CD14-positive monocyte (primary cell): Measurements from ENCODE around the gene SSH3. TPM values are rescaled to one million over a fixed set of nuclear protein-coding genes. Genes with fewer than 3 reads are reported as not detected.

Source experiments
- DNase-seq, 3 donors: peaks; one replicate each; pipeline ENCODE4 v3.0.0-alpha.2; 2011 to 2022
- H2AFZ ChIP-seq: 2 replicates; pipeline ENCODE4 v1.6.0; 2012; ENCODE audit warnings: mild to moderate bottlenecking, low read depth, low read length, inconsistent platforms; ENCODE audit not compliant: insufficient read depth, poor library complexity, severe bottlenecking
- H3K27ac ChIP-seq, 2 donors: 1 replicate in 1 of 2; 2 replicates in 1 of 2; pipeline ENCODE4 v1.5.1; 2012 to 2013; ENCODE audit warnings: low read length in 2 of 2, control low read depth in 1 of 2, inconsistent platforms in 1 of 2, low read depth in 1 of 2, mild to moderate bottlenecking in 1 of 2
- H3K27me3 ChIP-seq, 2 donors: one replicate each; pipeline versions ENCODE4 v1.6.0 to v1.6.1; 2011 to 2013; ENCODE audit warnings: low read length in 2 of 2; ENCODE audit not compliant: control insufficient read depth in 2 of 2, insufficient read depth in 2 of 2
- H3K36me3 ChIP-seq, 2 donors: replicated peaks in 1 of 2; 1 replicate in 1 of 2; 2 replicates in 1 of 2; pipeline versions ENCODE4 v1.5.1 to v1.6.1; 2012 to 2013; ENCODE audit warnings: low read length in 2 of 2, control low read depth in 1 of 2, inconsistent platforms in 1 of 2, mild to moderate bottlenecking in 1 of 2; ENCODE audit not compliant: insufficient read depth in 2 of 2, control insufficient read depth in 1 of 2
- H3K4me1 ChIP-seq, 2 donors: 1 replicate in 1 of 2; 2 replicates in 1 of 2; pipeline versions ENCODE4 v1.5.1 to v1.6.1; 2012 to 2013; ENCODE audit warnings: low read length in 2 of 2, control low read depth in 1 of 2, inconsistent platforms in 1 of 2, mild to moderate bottlenecking in 1 of 2, moderate library complexity in 1 of 2; ENCODE audit not compliant: insufficient read depth in 2 of 2, control insufficient read depth in 1 of 2
- H3K4me2 ChIP-seq: replicated peaks from 2 replicates; pipeline ENCODE3; 2012; ENCODE audit warnings: low read length, moderate library complexity, mild to moderate bottlenecking; ENCODE audit not compliant: poor library complexity, severe bottlenecking; ENCODE audit errors: extremely low read depth
- H3K4me3 ChIP-seq, 3 experiments: fragments of 200-600 bp in 1 of 3; sonication (generic) in 1 of 3; replicated peaks in 1 of 3; 1 replicate in 2 of 3; 2 replicates in 1 of 3; pipeline ENCODE4 v1.5.1; 2011 to 2013; ENCODE audit warnings: low read length in 3 of 3, mild to moderate bottlenecking in 3 of 3, control low read depth in 2 of 3, low read depth in 2 of 3, inconsistent platforms in 1 of 3, moderate library complexity in 1 of 3
- H3K79me2 ChIP-seq: 2 replicates; pipeline ENCODE4 v1.6.0; 2012; ENCODE audit warnings: mild to moderate bottlenecking, control low read depth, inconsistent platforms, low read length, moderate library complexity; ENCODE audit not compliant: insufficient read depth
- H3K9ac ChIP-seq: 2 replicates; pipeline ENCODE4 v1.6.0; 2017; ENCODE audit warnings: low read length, mild to moderate bottlenecking; ENCODE audit not compliant: insufficient read depth, poor library complexity, severe bottlenecking
- H3K9me3 ChIP-seq, 2 donors: replicated peaks in 1 of 2; 1 replicate in 1 of 2; 2 replicates in 1 of 2; pipeline versions ENCODE4 v1.5.1 to v1.6.1; 2012 to 2013; ENCODE audit warnings: low read length in 2 of 2, control low read depth in 1 of 2; ENCODE audit not compliant: control insufficient read depth in 1 of 2, insufficient read depth in 1 of 2
- H4K20me1 ChIP-seq: 2 replicates; pipeline ENCODE4 v1.6.0; 2012; ENCODE audit warnings: mild to moderate bottlenecking, low read length, control low read depth, moderate library complexity; ENCODE audit not compliant: insufficient read depth
- H3K27ac Mint-ChIP-seq, 7 donors: one replicate each; pipeline ENCODE4 v1.8.0; 2020; ENCODE audit warnings: mild to moderate bottlenecking in 7 of 7, mixed read lengths in 7 of 7, moderate library complexity in 6 of 7, inconsistent platforms in 2 of 7
- H3K27me3 Mint-ChIP-seq, 3 donors: one replicate each; pipeline ENCODE4 v1.8.0; 2021 to 2022; ENCODE audit warnings: low read depth in 3 of 3, mild to moderate bottlenecking in 3 of 3, mixed read lengths in 3 of 3, moderate library complexity in 3 of 3, inconsistent platforms in 1 of 3
- H3K36me3 Mint-ChIP-seq, 2 donors: one replicate each; pipeline ENCODE4 v1.8.0; 2020; ENCODE audit warnings: mixed read lengths in 2 of 2, inconsistent platforms in 1 of 2, mild to moderate bottlenecking in 1 of 2
- H3K4me1 Mint-ChIP-seq: one replicate; pipeline ENCODE4 v1.8.0; 2020; ENCODE audit warnings: mild to moderate bottlenecking, mixed read lengths
- H3K4me3 Mint-ChIP-seq, 2 donors: one replicate each; pipeline ENCODE4 v1.8.0; 2020; ENCODE audit warnings: mild to moderate bottlenecking in 2 of 2, mixed read lengths in 2 of 2, moderate library complexity in 1 of 2
- H3K9me3 Mint-ChIP-seq, 7 donors: one replicate each; pipeline ENCODE4 v1.8.0; 2020 to 2022; ENCODE audit warnings: mixed read lengths in 7 of 7, mild to moderate bottlenecking in 6 of 7, moderate library complexity in 6 of 7, inconsistent platforms in 2 of 7
- WGBS: methylation state at CpG from one replicate; pipeline ENCODE4 v1.1.5; 2013; ENCODE audit warnings: missing lambda C conversion rate; ENCODE audit not compliant: insufficient coverage; 5-methylcytosine and 5-hydroxymethylcytosine counted together
- intact Hi-C, 2 donors: fragments of 100-400 bp; cut with micrococcal nuclease; formaldehyde crosslinking; loops; one replicate each; pipeline versions ENCODE4 v1.15.0 to v1.15.1; 2023
- polyA plus RNA-seq, 3 donors: library from polyadenylated mRNA; depleted of rRNA in 1 of 3; unstranded in 2 of 3; stranded (reverse) in 1 of 3; fragments of 300-500 nt in 2 of 3; fragments of >200 nt in 1 of 3; fragmentation: Illumina TruSeq in 2 of 3; gene quantifications; 1 replicate in 2 of 3; 2 replicates in 1 of 3; pipeline ENCODE4 v1.2.3, GENCODE V29; 2012 to 2021
- TF ChIP-seq, protein P1 (sequence below): fragments of 200-600 bp; IDR thresholded peaks from one replicate; pipeline ENCODE4 v1.8.0; 2022; ENCODE audit warnings: antibody characterized with exemption, mild to moderate bottlenecking

Gene SSH3
- polyA plus RNA-seq, 3 donors, result 3.6 to 23.3 (median 5.8) TPM

DNA sequence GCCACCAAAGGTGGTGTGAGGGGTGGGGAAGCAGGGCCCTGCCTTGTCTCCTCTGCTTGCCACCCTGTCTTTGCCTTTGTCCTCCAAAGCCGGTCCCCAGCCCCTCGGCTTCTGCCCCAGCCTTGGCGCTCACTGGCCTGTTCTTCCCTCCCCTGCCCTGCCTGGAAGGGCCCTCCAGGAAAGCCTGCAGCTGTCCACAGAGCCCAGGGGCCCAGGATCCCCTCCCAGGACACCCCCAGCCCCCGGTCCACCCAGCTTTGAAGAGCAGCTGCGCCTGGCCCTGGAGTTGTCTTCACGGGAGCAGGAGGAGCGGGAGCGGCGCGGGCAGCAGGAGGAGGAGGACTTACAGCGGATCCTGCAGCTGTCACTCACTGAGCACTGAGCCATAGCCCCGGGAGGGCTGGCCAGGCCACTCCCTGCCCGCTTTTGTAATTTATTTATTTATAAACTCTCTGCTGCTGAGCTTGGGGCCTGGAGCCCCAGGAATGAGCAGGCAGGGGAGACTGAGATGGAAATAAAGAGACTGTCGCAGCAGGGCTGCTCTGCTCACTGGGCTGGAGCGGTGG is 1.3 kb upstream of the SSH3 start:
- 48% methylated on average over 10 of the region's 15 CpGs for WGBS
- Histone ChIP-seq H3K9me3 (no peaks in the 10 kb centered on the region), H3K36me3 (peaks cover 54 to 56% of the 10 kb centered on the region in 2 donors), H2AFZ (no peak overlapping the region), H3K79me2 (peaks cover 63% of the 10 kb centered on the region), H3K4me3 (peak overlapping the region in 2 of 3 experiments; percentile 66 to 86), H4K20me1 (peaks cover 87% of the 10 kb centered on the region), H3K4me2 (peak overlapping the region; percentile 94), H3K27ac (peak overlapping the region; percentile 64 to 78), H3K4me1 (peaks cover 44 to 64% of the 10 kb centered on the region in 2 donors), H3K9ac (peak overlapping the region; percentile 73), H3K27me3 (no peaks in the 10 kb centered on the region)
- Mint-ChIP-seq H3K4me3 (peak overlapping the region; percentile 79 to 85), H3K27me3 (no peaks in the 10 kb centered on the region), H3K9me3 (no peaks in the 10 kb centered on the region), H3K4me1 (peaks cover 55% of the 10 kb centered on the region), H3K27ac (peak overlapping the region; percentile 75 to 92 (median 89)), H3K36me3 (peaks cover 43 to 69% of the 10 kb centered on the region in 2 donors)
- TF ChIP-seq, protein P1, sequence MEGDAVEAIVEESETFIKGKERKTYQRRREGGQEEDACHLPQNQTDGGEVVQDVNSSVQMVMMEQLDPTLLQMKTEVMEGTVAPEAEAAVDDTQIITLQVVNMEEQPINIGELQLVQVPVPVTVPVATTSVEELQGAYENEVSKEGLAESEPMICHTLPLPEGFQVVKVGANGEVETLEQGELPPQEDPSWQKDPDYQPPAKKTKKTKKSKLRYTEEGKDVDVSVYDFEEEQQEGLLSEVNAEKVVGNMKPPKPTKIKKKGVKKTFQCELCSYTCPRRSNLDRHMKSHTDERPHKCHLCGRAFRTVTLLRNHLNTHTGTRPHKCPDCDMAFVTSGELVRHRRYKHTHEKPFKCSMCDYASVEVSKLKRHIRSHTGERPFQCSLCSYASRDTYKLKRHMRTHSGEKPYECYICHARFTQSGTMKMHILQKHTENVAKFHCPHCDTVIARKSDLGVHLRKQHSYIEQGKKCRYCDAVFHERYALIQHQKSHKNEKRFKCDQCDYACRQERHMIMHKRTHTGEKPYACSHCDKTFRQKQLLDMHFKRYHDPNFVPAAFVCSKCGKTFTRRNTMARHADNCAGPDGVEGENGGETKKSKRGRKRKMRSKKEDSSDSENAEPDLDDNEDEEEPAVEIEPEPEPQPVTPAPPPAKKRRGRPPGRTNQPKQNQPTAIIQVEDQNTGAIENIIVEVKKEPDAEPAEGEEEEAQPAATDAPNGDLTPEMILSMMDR, result no peak
- intact Hi-C loops, result loop anchor here in 1 of 2 donors (5.0 kb wide), 1 partner anchor 35 kb away; the partner anchor contains the start of gene GRK2
- DNase-seq, result peak in 2 of 3 donors; percentile 20 to 27

DNA sequence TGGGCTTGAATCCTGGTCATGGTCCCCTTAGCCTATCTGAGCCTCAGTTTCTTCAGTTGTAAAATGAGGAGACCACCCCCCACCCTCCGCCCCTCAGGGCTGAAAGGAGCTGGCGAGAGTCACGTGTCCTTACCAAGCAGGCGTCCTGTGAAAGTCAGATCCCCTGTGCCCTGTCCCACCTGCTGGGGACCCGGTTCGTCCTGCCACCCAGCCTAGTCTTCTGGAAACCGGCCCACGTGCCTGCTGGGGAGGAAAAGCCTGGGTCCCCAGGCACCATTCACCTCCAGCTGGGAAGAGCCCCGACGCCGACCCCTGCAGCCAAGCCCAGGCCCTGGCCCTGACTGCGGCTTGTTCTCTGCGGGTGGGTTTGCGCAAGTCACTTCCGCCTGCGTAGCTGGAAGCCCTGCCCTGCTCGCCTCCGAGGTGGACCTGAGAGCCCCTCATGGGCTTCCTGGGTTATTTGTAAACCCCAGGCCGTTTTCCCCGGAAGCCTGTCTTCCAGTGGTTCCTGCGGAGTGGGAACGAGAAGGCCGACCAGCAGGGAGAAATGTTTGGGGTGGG is 679 bp upstream of the SSH3 start:
- Mint-ChIP-seq H3K4me3 (peak overlapping the region; percentile 79 to 85), H3K9me3 (no peaks in the 10 kb centered on the region), H3K36me3 (peaks cover 47 to 69% of the 10 kb centered on the region in 2 donors), H3K27ac (peak overlapping the region; percentile 75 to 92 (median 89)), H3K4me1 (peaks cover 55% of the 10 kb centered on the region), H3K27me3 (no peaks in the 10 kb centered on the region)
- Histone ChIP-seq H3K27me3 (no peaks in the 10 kb centered on the region), H3K4me2 (peak overlapping the region; percentile 94), H3K4me3 (peak overlapping the region; percentile 40 to 86 (median 66)), H2AFZ (peak overlapping the region; percentile 72), H3K36me3 (peaks cover 57% of the 10 kb centered on the region in 2 donors), H3K9ac (peak overlapping the region; percentile 73), H3K79me2 (peaks cover 57% of the 10 kb centered on the region), H4K20me1 (peaks cover 81% of the 10 kb centered on the region), H3K4me1 (peaks cover 44 to 64% of the 10 kb centered on the region in 2 donors), H3K27ac (peak overlapping the region; percentile 64 to 78), H3K9me3 (no peaks in the 10 kb centered on the region)
- WGBS, result 0% methylated on average over 17 of the region's 23 CpGs
- peak; percentile 47 to 69 (median 67) for DNase-seq
- intact Hi-C loops, result loop anchor here (1.0 to 5.0 kb wide), 2 partner anchors 9 to 35 kb away; partner anchors contain the start of gene GRK2 (in 1 of the 2)
- TF ChIP-seq, protein P1, result no peak
